Lower leg skin (tissue), 3 donors: Measurements from ENCODE around the gene VIPR1.

Experiments used
- CTCF ChIP-seq, 3 donors: fragments of 450-650 bp; IDR thresholded peaks; one replicate each; pipeline ENCODE4 v1.5.1; 2016; ENCODE audit warnings: antibody characterized with exemption in 3 of 3, mild to moderate bottlenecking in 3 of 3, moderate library complexity in 2 of 3
- POLR2A ChIP-seq, 2 donors: fragments of 450-650 bp; IDR thresholded peaks; one replicate each; pipeline ENCODE4 v1.6.1; 2016 to 2017; ENCODE audit warnings: antibody characterized with exemption in 2 of 2, mild to moderate bottlenecking in 1 of 2, moderate library complexity in 1 of 2

DNA sequence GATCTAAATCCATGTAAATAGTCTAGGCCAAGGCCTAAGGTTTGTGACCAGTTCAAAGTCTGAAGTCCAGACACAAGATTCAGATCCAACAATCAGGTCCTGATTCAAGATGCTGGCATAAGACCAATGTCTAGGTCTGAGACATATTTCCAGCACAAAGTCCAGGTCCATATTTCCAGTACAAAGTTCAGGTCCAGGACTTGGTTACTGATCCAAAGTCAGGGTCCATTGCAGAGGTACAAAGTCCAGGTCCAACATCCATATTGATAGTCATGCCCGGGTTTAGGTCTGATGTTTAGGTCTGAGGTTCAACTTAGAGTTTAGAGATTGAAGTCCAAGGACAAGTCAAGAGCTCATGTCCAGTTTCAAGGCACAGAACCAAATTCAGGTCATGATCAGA, 39.4 kb upstream of the VIPR1 start:
- TF ChIP-seq CTCF (IDR thresholded peaks at IDR 0.05) (no peak), POLR2A (IDR thresholded peaks at IDR 0.05) (no peak)
